HG02938 (cell line): ENCODE data around the gene ANXA3.

Source experiments
- ATAC-seq: cut with Tn5 transposase; IDR thresholded peaks from one replicate; pipeline ENCODE4 v1.9.1; 2021; ENCODE audit warnings: mild to moderate bottlenecking, moderate library complexity; ENCODE audit not compliant: unreplicated experiment

The ANXA3 gene

GRCh38 chr4:78608684-78609083, 57.1 kb downstream of the ANXA3 start:
- ATAC-seq: no peak

GRCh38 chr4:78609580-78609979, 58.0 kb downstream of the ANXA3 start:
- no peak for ATAC-seq

GRCh38 chr4:78610546-78611214, 59.1 kb downstream of the ANXA3 start:
- ATAC-seq: no peak

- no peak for ATAC-seq
These were observed 59.6 kb downstream of the ANXA3 start for GRCh38 chr4:78611215-78611558.

- peak; percentile 32 for ATAC-seq
These were observed 61.0 kb downstream of the ANXA3 start for GRCh38 chr4:78612398-78613178.

- ATAC-seq: peak; percentile 77
These were observed 62.2 kb downstream of the ANXA3 start for GRCh38 chr4:78613522-78614321.

- no peak for ATAC-seq
These were observed 64.5 kb downstream of the ANXA3 start for GRCh38 chr4:78616046-78616498.

GRCh38 chr4:78618436-78618835, 66.9 kb downstream of the ANXA3 start:
- no peak for ATAC-seq

- ATAC-seq: no peak
These were observed 69.8 kb downstream of the ANXA3 start for GRCh38 chr4:78621395-78621794.

GRCh38 chr4:78622253-78622979, 70.8 kb downstream of the ANXA3 start:
- ATAC-seq: no peak

GRCh38 chr4:78624048-78624447, 72.5 kb downstream of the ANXA3 start:
- ATAC-seq: no peak

- peak; percentile 57 for ATAC-seq
These were observed 73.5 kb downstream of the ANXA3 start for GRCh38 chr4:78625073-78625472.

GRCh38 chr4:78627046-78627965, 75.7 kb downstream of the ANXA3 start:
- no peak for ATAC-seq

- no peak for ATAC-seq
These were observed 76.6 kb downstream of the ANXA3 start for GRCh38 chr4:78627966-78628678.

- no peak for ATAC-seq
These were observed 78.5 kb downstream of the ANXA3 start for GRCh38 chr4:78629991-78630541.

GRCh38 chr4:78630615-78631014, 79.0 kb downstream of the ANXA3 start:
- no peak for ATAC-seq

- ATAC-seq: no peak
These were observed 82.6 kb downstream of the ANXA3 start for GRCh38 chr4:78634011-78634664.
